HepG2 (cell line): ENCODE data around the gene SLC38A4.

Source experiments
- KDM1A ChIP-seq: IDR thresholded peaks from 2 replicates; pipeline ENCODE4 v1.6.1; 2016; ENCODE audit warnings: missing compliant biosample characterization
- POLR2A ChIP-seq, 2 experiments: IDR thresholded peaks; 2 replicates each; pipeline ENCODE4 v1.6.1; 2011; ENCODE audit warnings: low read depth in 2 of 2, low read length in 2 of 2, mild to moderate bottlenecking in 1 of 2, moderate library complexity in 1 of 2; ENCODE audit not compliant: insufficient read depth in 1 of 2
- RAD21 ChIP-seq: fragments of 450-650 bp; formaldehyde crosslinking; IDR thresholded peaks from 2 replicates; pipeline ENCODE4 v1.5.0; 2020; ENCODE audit warnings: mild to moderate bottlenecking
- ZNF235 ChIP-seq: sonication (generic); formaldehyde crosslinking; IDR thresholded peaks from 2 replicates; pipeline ENCODE4 v1.8.1; 2023; ENCODE audit warnings: mild to moderate bottlenecking, missing genetic modification reagents, borderline replicate concordance
- ZZZ3 ChIP-seq: sonication (generic); formaldehyde crosslinking; IDR thresholded peaks from 2 replicates; pipeline ENCODE4 v1.4.0; 2020; ENCODE audit warnings: missing genetic modification reagents, mild to moderate bottlenecking, borderline replicate concordance
- TF ChIP-seq, protein P1 (sequence below): sonication (generic); formaldehyde crosslinking; IDR thresholded peaks from 2 replicates; pipeline ENCODE4 v1.5.0; 2020; ENCODE audit warnings: mild to moderate bottlenecking, missing genetic modification reagents, moderate library complexity
- TF ChIP-seq, protein P2 (sequence below): sonication (generic); formaldehyde crosslinking; conservative IDR thresholded peaks from 2 replicates; pipeline ENCODE4 v1.4.0; 2020; ENCODE audit warnings: missing genetic modification reagents

DNA sequence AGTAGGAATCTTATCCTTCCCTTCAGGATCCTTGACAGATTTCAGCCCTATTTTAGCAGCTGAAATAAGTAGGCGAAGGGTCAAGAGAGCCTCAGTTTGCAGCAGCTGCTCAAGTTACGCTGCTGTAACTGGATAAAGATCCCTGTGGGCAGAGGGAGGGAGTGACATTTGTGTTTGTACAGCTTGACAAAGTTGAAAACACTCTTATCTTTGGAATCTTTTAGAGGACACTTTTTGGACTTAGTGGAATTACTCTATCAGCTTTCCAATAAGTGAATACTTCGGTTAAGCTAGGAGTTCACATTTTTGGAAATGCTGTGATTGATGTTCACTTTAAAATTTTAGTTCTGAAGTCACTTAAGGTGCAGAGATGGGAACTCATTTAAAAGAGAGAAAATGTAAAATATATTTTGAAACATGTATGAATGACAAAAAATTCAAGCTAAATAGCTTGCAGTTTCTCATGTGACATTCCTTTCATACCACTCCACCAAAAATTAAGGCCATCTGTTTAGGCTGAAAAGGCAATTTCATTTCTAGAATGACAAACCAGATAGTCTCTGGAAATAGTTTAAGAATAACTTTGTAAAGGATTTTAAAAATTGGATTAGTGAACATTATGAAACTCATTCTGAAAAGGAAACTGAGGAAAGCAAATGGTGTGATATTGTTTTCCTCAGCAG is 55.2 kb downstream of the SLC38A4 start:
- no peak for TF ChIP-seq POLR2A (IDR thresholded peaks at IDR 0.05; ENCODE audit: insufficient read depth in 1 of 2, low read depth in 2 of 2, low read length in 2 of 2)
- TF ChIP-seq, protein P1, sequence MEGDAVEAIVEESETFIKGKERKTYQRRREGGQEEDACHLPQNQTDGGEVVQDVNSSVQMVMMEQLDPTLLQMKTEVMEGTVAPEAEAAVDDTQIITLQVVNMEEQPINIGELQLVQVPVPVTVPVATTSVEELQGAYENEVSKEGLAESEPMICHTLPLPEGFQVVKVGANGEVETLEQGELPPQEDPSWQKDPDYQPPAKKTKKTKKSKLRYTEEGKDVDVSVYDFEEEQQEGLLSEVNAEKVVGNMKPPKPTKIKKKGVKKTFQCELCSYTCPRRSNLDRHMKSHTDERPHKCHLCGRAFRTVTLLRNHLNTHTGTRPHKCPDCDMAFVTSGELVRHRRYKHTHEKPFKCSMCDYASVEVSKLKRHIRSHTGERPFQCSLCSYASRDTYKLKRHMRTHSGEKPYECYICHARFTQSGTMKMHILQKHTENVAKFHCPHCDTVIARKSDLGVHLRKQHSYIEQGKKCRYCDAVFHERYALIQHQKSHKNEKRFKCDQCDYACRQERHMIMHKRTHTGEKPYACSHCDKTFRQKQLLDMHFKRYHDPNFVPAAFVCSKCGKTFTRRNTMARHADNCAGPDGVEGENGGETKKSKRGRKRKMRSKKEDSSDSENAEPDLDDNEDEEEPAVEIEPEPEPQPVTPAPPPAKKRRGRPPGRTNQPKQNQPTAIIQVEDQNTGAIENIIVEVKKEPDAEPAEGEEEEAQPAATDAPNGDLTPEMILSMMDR (CRISPR knock-in tag) = no peak
- no peak for TF ChIP-seq KDM1A
- no peak for TF ChIP-seq ZNF235
- TF ChIP-seq ZZZ3 (CRISPR knock-in tag) = no peak
- TF ChIP-seq, protein P2, sequence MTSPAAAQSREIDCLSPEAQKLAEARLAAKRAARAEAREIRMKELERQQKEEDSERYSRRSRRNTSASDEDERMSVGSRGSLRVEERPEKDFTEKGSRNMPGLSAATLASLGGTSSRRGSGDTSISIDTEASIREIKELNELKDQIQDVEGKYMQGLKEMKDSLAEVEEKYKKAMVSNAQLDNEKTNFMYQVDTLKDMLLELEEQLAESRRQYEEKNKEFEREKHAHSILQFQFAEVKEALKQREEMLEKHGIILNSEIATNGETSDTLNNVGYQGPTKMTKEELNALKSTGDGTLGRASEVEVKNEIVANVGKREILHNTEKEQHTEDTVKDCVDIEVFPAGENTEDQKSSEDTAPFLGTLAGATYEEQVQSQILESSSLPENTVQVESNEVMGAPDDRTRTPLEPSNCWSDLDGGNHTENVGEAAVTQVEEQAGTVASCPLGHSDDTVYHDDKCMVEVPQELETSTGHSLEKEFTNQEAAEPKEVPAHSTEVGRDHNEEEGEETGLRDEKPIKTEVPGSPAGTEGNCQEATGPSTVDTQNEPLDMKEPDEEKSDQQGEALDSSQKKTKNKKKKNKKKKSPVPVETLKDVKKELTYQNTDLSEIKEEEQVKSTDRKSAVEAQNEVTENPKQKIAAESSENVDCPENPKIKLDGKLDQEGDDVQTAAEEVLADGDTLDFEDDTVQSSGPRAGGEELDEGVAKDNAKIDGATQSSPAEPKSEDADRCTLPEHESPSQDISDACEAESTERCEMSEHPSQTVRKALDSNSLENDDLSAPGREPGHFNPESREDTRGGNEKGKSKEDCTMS = no peak
- TF ChIP-seq RAD21 (CRISPR knock-in tag) = no peak
